ENCODE data around the gene PCIF1.
"Not testable (repeated sequence)": the region's sequence is repeated elsewhere in the genome, so short reads cannot be mapped to it uniquely, and the experiment has no call there.

The PCIF1 gene

GRCh38 chr20:45953672-45954071, 19.2 kb downstream of the PCIF1 start:
- Histone ChIP-seq H3K9me3 (ENCODE audit: control insufficient read depth, insufficient read depth, low read depth, low read length) (no peaks in the 10 kb centered on the region), H3K36me3 (ENCODE audit: control insufficient read depth in 2 of 2, insufficient read depth in 1 of 2, low read length in 2 of 2) (peaks cover 8 to 87% of the 10 kb centered on the region in 2 experiments; a peak in 2 of 3 replicates), H3K27ac (ENCODE audit: extremely low read depth, low read depth, low read length) (no peak overlapping the region), H3K4me3 (ENCODE audit: low read depth, low read length) (no peak overlapping the region), H3K4me1 (ENCODE audit: control insufficient read depth, insufficient read depth, low read length) (no peaks in the 10 kb centered on the region)
- CTCF ChIA-PET = interaction anchor here (0.7 to 2.1 kb wide), 3 partner anchors 16 to 154 kb away, joined by 3 to 16 read pairs (median 7); no protein-coding TSS in a partner anchor
- TF ChIP-seq GLIS2 (tag by site-specific recombination; IDR thresholded peaks at IDR 0.05) (peak; percentile 39; the same call in 1 of the 2 replicates), SCRT2 (tag by site-specific recombination; IDR thresholded peaks at IDR 0.05) (peak; percentile 90), ZNF354C (tag by site-specific recombination; IDR thresholded peaks at IDR 0.05; ENCODE audit: borderline replicate concordance, low read depth) (no peak), ZNF266 (tag by site-specific recombination; IDR thresholded peaks at IDR 0.05; ENCODE audit: low read depth) (no peak), SCRT1 (tag by site-specific recombination; IDR thresholded peaks at IDR 0.05; ENCODE audit: borderline replicate concordance) (peak; percentile 74), HIC1 (tag by site-specific recombination; IDR thresholded peaks at IDR 0.05) (0 out of 2 replicates have a peak, but pooled peaks have one; percentile 35), FEZF1 (tag by site-specific recombination; IDR thresholded peaks at IDR 0.05) (no peak), GLIS1 (tag by site-specific recombination; IDR thresholded peaks at IDR 0.05) (peak; percentile 67)
- POLR2A ChIA-PET = interaction anchor here (1.0 to 1.2 kb wide), 2 partner anchors 8 to 20 kb away, joined by 3 to 4 read pairs; no protein-coding TSS in a partner anchor

- H3K27ac ChIP-seq (ENCODE audit: extremely low read depth, low read depth, low read length); H3K4me1 ChIP-seq (ENCODE audit: control insufficient read depth, insufficient read depth, low read length); H3K9me3 ChIP-seq (ENCODE audit: control insufficient read depth, insufficient read depth, low read depth, low read length); CTCF ChIA-PET; POLR2A ChIA-PET; H3K4me3 ChIP-seq (ENCODE audit: low read depth, low read length): not testable (repeated sequence)
- peaks cover 8 to 87% of the 10 kb centered on the region in 2 experiments; a peak in 2 of 3 replicates for H3K36me3 ChIP-seq (ENCODE audit: control insufficient read depth in 2 of 2, insufficient read depth in 1 of 2, low read length in 2 of 2)
These were observed 21.8 kb downstream of the PCIF1 start for GRCh38 chr20:45956326-45956725.

GRCh38 chr20:45957021-45957941, 22.8 kb downstream of the PCIF1 start:
- Histone ChIP-seq H3K4me1 (ENCODE audit: control insufficient read depth, insufficient read depth, low read length) (no peaks in the 10 kb centered on the region), H3K9me3 (ENCODE audit: control insufficient read depth, insufficient read depth, low read depth, low read length) (no peaks in the 10 kb centered on the region), H3K27ac (ENCODE audit: extremely low read depth, low read depth, low read length) (no peak overlapping the region), H3K36me3 (ENCODE audit: control insufficient read depth in 2 of 2, insufficient read depth in 1 of 2, low read length in 2 of 2) (peaks cover 8 to 87% of the 10 kb centered on the region in 2 experiments; a peak in 2 of 3 replicates), H3K4me3 (ENCODE audit: low read depth, low read length) (no peak overlapping the region)
- ChIA-PET POLR2A (interaction anchor here (0.6 to 1.3 kb wide), 5 partner anchors 8 to 158 kb away, joined by 3 to 8 read pairs (median 6); no protein-coding TSS in a partner anchor), CTCF (interaction anchor here (0.5 to 1.0 kb wide), 4 partner anchors 12 to 158 kb away, joined by 3 to 4 read pairs (median 3); no protein-coding TSS in a partner anchor)
- TF ChIP-seq ZNF140 (tag by site-specific recombination; IDR thresholded peaks at IDR 0.05) = no peak

GRCh38 chr20:45958593-45958992, 24.1 kb downstream of the PCIF1 start:
- peak; percentile 80; the same call in 1 of the 2 replicates for TF ChIP-seq ZNF280D (tag by site-specific recombination; IDR thresholded peaks at IDR 0.05)
- TF ChIP-seq MYNN (tag by site-specific recombination; IDR thresholded peaks at IDR 0.05; ENCODE audit: borderline replicate concordance) = no peak
- POLR2A ChIA-PET = interaction anchor here (1.0 to 1.3 kb wide), 2 partner anchors 21 to 25 kb away, joined by 3 to 4 read pairs; no protein-coding TSS in a partner anchor
- H3K27ac ChIP-seq (ENCODE audit: extremely low read depth, low read depth, low read length) = no peak overlapping the region
- no peaks in the 10 kb centered on the region for H3K9me3 ChIP-seq (ENCODE audit: control insufficient read depth, insufficient read depth, low read depth, low read length)
- CTCF ChIA-PET = interaction anchor here (1.0 kb wide), 1 partner anchor 159 kb away, joined by 4 read pairs; no protein-coding TSS in a partner anchor
- peaks cover 8 to 86% of the 10 kb centered on the region in 2 experiments; a peak in 2 of 3 replicates for H3K36me3 ChIP-seq (ENCODE audit: control insufficient read depth in 2 of 2, insufficient read depth in 1 of 2, low read length in 2 of 2)
- H3K4me1 ChIP-seq (ENCODE audit: control insufficient read depth, insufficient read depth, low read length) = no peaks in the 10 kb centered on the region
- H3K4me3 ChIP-seq (ENCODE audit: low read depth, low read length) = no peak overlapping the region

Data from HEK293 (cell line).